GM12878 (cell line): ENCODE measurements around the gene C16orf92. TPM values are rescaled to one million over a fixed set of nuclear protein-coding genes. Genes with fewer than 3 reads are reported as not detected.

Experiments used
- ATAC-seq: fragments of 200-7000 bp; cut with Tn5 transposase; 3 replicates; pipeline ENCODE4 v1.9.1; 2020; ENCODE audit warnings: mild to moderate bottlenecking, moderate library complexity
- BruUV-seq: library from RNA; stranded (reverse); fragments of 400-500 nt; replicated peaks from 2 replicates; lab custom pipeline; 2021; lab: Mats Ljungman, UMichigan
- CTCF ChIA-PET: fragments of 300-600 bp; sonication (Branson Sonifier 250); formaldehyde crosslinking; extraction: SDS; loops from one replicate; lab custom pipeline; 2021; ENCODE audit warnings: inconsistent platforms; lab: Yijun Ruan, JAX
- POLR2A ChIA-PET: fragments of 350-600 bp; formaldehyde crosslinking; extraction: SDS; loops from one replicate; lab custom pipeline; 2021; ENCODE audit warnings: inconsistent platforms; lab: Charles Lee
- RAD21 ChIA-PET: fragments of 300-600 bp; sonication (Branson Sonifier 250); formaldehyde crosslinking; loops from one replicate; lab custom pipeline; 2023; ENCODE audit warnings: antibody characterized with exemption; ENCODE audit not compliant: unreplicated experiment; lab: Charles Lee
- SMC1A ChIA-PET: fragments of 300-600 bp; sonication (Branson Sonifier 250); formaldehyde crosslinking; loops from one replicate; lab custom pipeline; 2023; ENCODE audit not compliant: unreplicated experiment, uncharacterized antibody; lab: Charles Lee
- DNase-seq: peaks from one replicate; pipeline ENCODE4 v3.0.0-alpha.2; 2011; ENCODE audit warnings: low read depth, low spot score
- FAIRE-seq: peaks from 3 replicates; lab custom pipeline; 2011; peaks lifted over from hg19 to GRCh38; lab: Jason Lieb, UNC
- H2AFZ ChIP-seq: 2 replicates; pipeline ENCODE4 v1.6.0; 2011; ENCODE audit warnings: low read depth, low read length, control low read depth; ENCODE audit not compliant: control insufficient read depth
- H3K27ac ChIP-seq: 2 replicates; pipeline ENCODE4 v1.5.1; 2011; ENCODE audit warnings: control low read depth; ENCODE audit not compliant: control insufficient read depth, insufficient read depth
- H3K27me3 ChIP-seq, 2 experiments: replicated peaks in 1 of 2; 2 replicates each; pipeline versions ENCODE4 v1.6.0 to v1.6.1; 2011; ENCODE audit warnings: low read length in 1 of 2; ENCODE audit not compliant: control insufficient read depth in 2 of 2, insufficient read depth in 2 of 2
- H3K36me3 ChIP-seq, 2 experiments: 2 replicates each; pipeline ENCODE4 v1.5.1; 2011; ENCODE audit warnings: low read length in 1 of 2; ENCODE audit not compliant: control insufficient read depth in 2 of 2, insufficient read depth in 2 of 2
- H3K4me1 ChIP-seq: 2 replicates; pipeline ENCODE4 v1.6.1; 2011; ENCODE audit warnings: mild to moderate bottlenecking, low read length, moderate library complexity, mixed read lengths; ENCODE audit not compliant: control insufficient read depth, insufficient read depth
- H3K4me2 ChIP-seq: 2 replicates; pipeline ENCODE4 v1.6.0; 2011; ENCODE audit warnings: control low read depth; ENCODE audit not compliant: control insufficient read depth, insufficient read depth
- H3K4me3 ChIP-seq: fragments of 200-600 bp; sonication (generic); 2 replicates; pipeline ENCODE4 v1.5.1; 2016
- H3K79me2 ChIP-seq: 2 replicates; pipeline ENCODE4 v1.6.0; 2011; ENCODE audit warnings: low read length; ENCODE audit not compliant: control insufficient read depth, insufficient read depth
- H3K9ac ChIP-seq: 2 replicates; pipeline ENCODE4 v1.8.0; 2011; ENCODE audit warnings: low read length, control low read depth, mixed read lengths; ENCODE audit not compliant: control insufficient read depth, insufficient read depth
- H3K9me3 ChIP-seq: replicated peaks from 3 replicates; pipeline ENCODE4 v1.5.1; 2011; ENCODE audit warnings: mild to moderate bottlenecking, low read length; ENCODE audit not compliant: control insufficient read depth, insufficient read depth
- H4K20me1 ChIP-seq: 2 replicates; pipeline ENCODE4 v1.6.0; 2011; ENCODE audit not compliant: control insufficient read depth, insufficient read depth
- BHLHE40 ChIP-seq, 2 experiments: fragments of 450-650 bp in 1 of 2; IDR thresholded peaks; 2 replicates each; pipeline ENCODE4 v1.6.1; 2011 to 2017; ENCODE audit warnings: low read depth in 2 of 2, borderline replicate concordance in 1 of 2, improper control_type of control experiment in 1 of 2, low read length in 1 of 2, mild to moderate bottlenecking in 1 of 2
- EP300 ChIP-seq, 2 experiments: fragments of 150-350 bp in 1 of 2; IDR thresholded peaks; 2 replicates each; pipeline ENCODE4 v1.6.1; 2011 to 2012; ENCODE audit warnings: low read depth in 2 of 2, low read length in 2 of 2, borderline replicate concordance in 1 of 2, improper control_type of control experiment in 1 of 2, inconsistent platforms in 1 of 2; ENCODE audit not compliant: control insufficient read depth in 1 of 2
- MYB ChIP-seq: fragments of 150-350 bp; IDR thresholded peaks from 2 replicates; pipeline ENCODE4 v1.6.1; 2014; ENCODE audit warnings: mild to moderate bottlenecking, low read depth, low read length, borderline replicate concordance
- NR2C1 ChIP-seq: fragments of 450-650 bp; IDR thresholded peaks from 2 replicates; pipeline ENCODE4 v1.6.1; 2017; ENCODE audit warnings: antibody characterized with exemption, mild to moderate bottlenecking, moderate library complexity
- PAX5 ChIP-seq: IDR thresholded peaks from 2 replicates; pipeline ENCODE4 v1.6.1; 2011; ENCODE audit warnings: low read depth, low read length, borderline replicate concordance
- RAD51 ChIP-seq: fragments of 450-650 bp; IDR thresholded peaks from 2 replicates; pipeline ENCODE4 v1.6.1; 2016; ENCODE audit warnings: moderate library complexity, mild to moderate bottlenecking, inconsistent platforms
- RCOR1 ChIP-seq: conservative IDR thresholded peaks from 2 replicates; pipeline ENCODE4 v1.6.1; 2012; ENCODE audit warnings: low read depth, low read length, improper control_type of control experiment
- SMARCA5 ChIP-seq: fragments of 450-650 bp; IDR thresholded peaks from 2 replicates; pipeline ENCODE4 v1.6.1; 2017; ENCODE audit warnings: mild to moderate bottlenecking
- SP1 ChIP-seq: IDR thresholded peaks from one replicate; pipeline ENCODE4 v1.6.1; 2011; ENCODE audit warnings: low read depth, low read length
- SREBF2 ChIP-seq: IDR thresholded peaks from 2 replicates; pipeline ENCODE4 v1.6.1; 2012; ENCODE audit warnings: mild to moderate bottlenecking, low read length
- WRNIP1 ChIP-seq: IDR thresholded peaks from 2 replicates; pipeline ENCODE4 v1.6.1; 2011; ENCODE audit warnings: low read depth, low read length, improper control_type of control experiment, borderline replicate concordance
- WGBS: methylation state at CpG from one replicate; pipeline ENCODE4 v1.1.6; 2016; ENCODE audit warnings: low lambda C conversion rate; ENCODE audit not compliant: insufficient replicate concordance, insufficient coverage; ENCODE audit errors: missing lambda C conversion rate; 5-methylcytosine and 5-hydroxymethylcytosine counted together
- in situ Hi-C: fragments of 300-500 bp; cut with MboI; formaldehyde crosslinking; loops from 9 replicates; pipeline ENCODE4 v1.14.3; 2018; ENCODE audit warnings: mixed read lengths
- intact Hi-C: fragments of 100-400 bp; cut with micrococcal nuclease; formaldehyde crosslinking; loops from one replicate; pipeline ENCODE4 v1.14.2; 2022; ENCODE audit not compliant: unreplicated experiment
- polyA plus RNA-seq, 11 experiments: library from polyadenylated mRNA; depleted of rRNA in 4 of 11; unstranded in 6 of 11; stranded (reverse) in 5 of 11; fragments of >200 nt; fragmentation: Nextera tagmentation in 4 of 11; fragmentation: Illumina TruSeq in 1 of 11; extraction: Ambion mirVana in 4 of 11; extraction: Trizol in 1 of 11; gene quantifications; 1 replicate in 1 of 11; 2 replicates in 10 of 11; pipeline versions ENCODE4 v1.2.1 to v1.2.3, GENCODE V29; 2011 to 2016; ENCODE audit warnings: inconsistent platforms in 2 of 11, missing spikeins in 2 of 11, low read depth in 1 of 11
- total RNA-seq, 4 experiments: library from RNA; depleted of rRNA in 3 of 4; stranded (reverse); fragments of >200 nt in 3 of 4; fragmentation: Illumina TruSeq in 1 of 4; extraction: Trizol in 1 of 4; gene quantifications; 2 replicates each; pipeline versions ENCODE4 v1.2.1 to v1.2.3, GENCODE V29; 2013 to 2021
- TF ChIP-seq, protein P1 (sequence below): fragments of 450-650 bp; IDR thresholded peaks from 2 replicates; pipeline ENCODE4 v1.6.1; 2017; ENCODE audit warnings: mild to moderate bottlenecking, moderate library complexity
- TF ChIP-seq, protein P2 (sequence below): fragments of 450-650 bp; IDR thresholded peaks from 2 replicates; pipeline ENCODE4 v1.6.1; 2018; ENCODE audit warnings: borderline replicate concordance, mild to moderate bottlenecking; ENCODE audit not compliant: partially characterized antibody

The C16orf92 gene
- total and polyA plus RNA-seq, 10 of the 15 experiments (the other 5 are each of a cell fraction or from before 2014, with no cell fraction given) = not detected

DNA sequence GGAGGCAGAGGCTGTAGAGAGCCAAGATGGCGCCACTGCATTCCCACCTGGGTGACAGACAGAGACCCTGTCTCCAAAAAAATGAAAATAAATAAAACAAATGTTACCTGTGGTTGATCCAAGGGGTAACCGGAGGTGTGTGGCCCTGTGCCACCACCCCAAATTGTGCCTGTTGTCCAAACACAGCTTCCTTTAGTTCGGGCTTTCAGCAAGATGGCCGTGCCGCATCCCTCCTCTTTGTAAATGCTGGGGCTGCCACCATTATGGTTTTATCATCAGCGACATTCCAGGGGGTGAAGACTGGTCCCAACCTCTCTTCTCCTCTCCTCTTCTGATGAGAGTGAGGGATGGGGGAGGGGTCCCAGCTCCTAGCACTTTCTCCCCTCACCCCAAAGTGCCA, at the start of gene C16orf92 (continued):
- TF ChIP-seq, protein P1, sequence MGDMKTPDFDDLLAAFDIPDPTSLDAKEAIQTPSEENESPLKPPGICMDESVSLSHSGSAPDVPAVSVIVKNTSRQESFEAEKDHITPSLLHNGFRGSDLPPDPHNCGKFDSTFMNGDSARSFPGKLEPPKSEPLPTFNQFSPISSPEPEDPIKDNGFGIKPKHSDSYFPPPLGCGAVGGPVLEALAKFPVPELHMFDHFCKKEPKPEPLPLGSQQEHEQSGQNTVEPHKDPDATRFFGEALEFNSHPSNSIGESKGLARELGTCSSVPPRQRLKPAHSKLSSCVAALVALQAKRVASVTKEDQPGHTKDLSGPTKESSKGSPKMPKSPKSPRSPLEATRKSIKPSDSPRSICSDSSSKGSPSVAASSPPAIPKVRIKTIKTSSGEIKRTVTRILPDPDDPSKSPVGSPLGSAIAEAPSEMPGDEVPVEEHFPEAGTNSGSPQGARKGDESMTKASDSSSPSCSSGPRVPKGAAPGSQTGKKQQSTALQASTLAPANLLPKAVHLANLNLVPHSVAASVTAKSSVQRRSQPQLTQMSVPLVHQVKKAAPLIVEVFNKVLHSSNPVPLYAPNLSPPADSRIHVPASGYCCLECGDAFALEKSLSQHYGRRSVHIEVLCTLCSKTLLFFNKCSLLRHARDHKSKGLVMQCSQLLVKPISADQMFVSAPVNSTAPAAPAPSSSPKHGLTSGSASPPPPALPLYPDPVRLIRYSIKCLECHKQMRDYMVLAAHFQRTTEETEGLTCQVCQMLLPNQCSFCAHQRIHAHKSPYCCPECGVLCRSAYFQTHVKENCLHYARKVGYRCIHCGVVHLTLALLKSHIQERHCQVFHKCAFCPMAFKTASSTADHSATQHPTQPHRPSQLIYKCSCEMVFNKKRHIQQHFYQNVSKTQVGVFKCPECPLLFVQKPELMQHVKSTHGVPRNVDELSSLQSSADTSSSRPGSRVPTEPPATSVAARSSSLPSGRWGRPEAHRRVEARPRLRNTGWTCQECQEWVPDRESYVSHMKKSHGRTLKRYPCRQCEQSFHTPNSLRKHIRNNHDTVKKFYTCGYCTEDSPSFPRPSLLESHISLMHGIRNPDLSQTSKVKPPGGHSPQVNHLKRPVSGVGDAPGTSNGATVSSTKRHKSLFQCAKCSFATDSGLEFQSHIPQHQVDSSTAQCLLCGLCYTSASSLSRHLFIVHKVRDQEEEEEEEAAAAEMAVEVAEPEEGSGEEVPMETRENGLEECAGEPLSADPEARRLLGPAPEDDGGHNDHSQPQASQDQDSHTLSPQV = no peak
- TF ChIP-seq RAD51 (no peak), RCOR1 (no peak)
- TF ChIP-seq, all 136 proteins: peak for 0

DNA sequence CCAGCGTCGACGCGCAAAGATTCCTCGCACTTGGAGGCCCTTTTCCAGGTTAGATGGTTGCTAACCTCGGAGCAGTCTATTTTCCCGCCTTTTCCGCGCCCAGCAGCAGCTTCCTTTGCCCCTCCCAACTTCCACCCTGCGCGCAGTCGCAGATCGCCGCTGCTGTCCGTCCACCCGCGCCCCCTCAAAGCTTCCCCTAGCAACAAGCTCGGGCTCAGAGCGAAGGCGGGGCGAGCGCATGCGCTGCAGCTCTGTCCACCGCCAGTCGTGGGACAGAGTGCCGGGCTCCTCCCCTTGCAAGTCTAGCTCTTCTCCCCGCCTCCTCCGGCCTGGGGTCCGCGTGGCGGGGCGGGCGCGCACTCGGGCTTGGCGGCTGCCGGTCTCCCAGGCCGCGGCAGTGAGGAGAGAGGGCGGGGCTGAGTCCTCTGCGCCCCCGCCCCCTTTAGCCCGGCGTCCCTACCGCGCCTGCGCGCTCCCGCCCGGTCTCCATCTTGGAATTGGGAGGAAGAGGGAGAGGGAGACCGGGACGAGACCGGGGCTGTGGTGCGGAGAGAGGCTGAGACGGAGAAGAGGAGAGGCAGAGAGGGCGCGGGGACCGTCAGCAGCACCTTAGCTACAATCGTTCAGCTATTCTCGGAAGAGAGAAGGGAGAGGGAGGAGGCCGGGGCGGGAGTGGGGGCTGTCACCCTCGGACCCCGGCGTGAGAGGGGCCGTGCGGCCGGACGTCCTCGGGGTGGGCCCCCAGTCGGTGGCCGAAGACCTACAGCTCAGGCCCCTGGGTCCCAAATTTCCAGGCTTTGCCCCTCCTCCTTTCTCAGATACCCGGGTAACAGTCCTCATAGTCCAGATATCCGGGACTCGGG, 49.4 kb upstream of the C16orf92 start, which contains the start of gene TAOK2:
TSS of gene TAOK2 (plus strand) at position 485 of the 863 bp plus-strand sequence. CDS start 3,905 bp downstream, outside the sequence.
- no TSS peak for BruUV-seq
- SMC1A ChIA-PET = interaction anchor here (0.8 to 2.8 kb wide), 6 partner anchors 9 to 125 kb away, joined by 3 to 20 read pairs (median 4); partner anchors contain the start of genes HIRIP3 and TMEM219
- TF ChIP-seq SMARCA5 (peak; percentile 55; the same call in 1 of the 2 replicates), EP300 (IDR thresholded peaks at IDR 0.05; ENCODE audit: borderline replicate concordance in 1 of 2, control insufficient read depth in 1 of 2, low read depth in 2 of 2, low read length in 2 of 2) (no peak), NR2C1 (no peak), SREBF2 (no peak), MYB (no peak), PAX5 (peak; percentile 31; the same call in 1 of the 2 replicates), BHLHE40 (IDR thresholded peaks at IDR 0.05; ENCODE audit: borderline replicate concordance in 1 of 2, low read depth in 2 of 2, low read length in 1 of 2) (peak in 1 of 2 experiments; percentile 66; a peak in 2 of 4 replicates), SP1 (peak; percentile 53), WRNIP1 (no peak)
- TF ChIP-seq, protein P2, sequence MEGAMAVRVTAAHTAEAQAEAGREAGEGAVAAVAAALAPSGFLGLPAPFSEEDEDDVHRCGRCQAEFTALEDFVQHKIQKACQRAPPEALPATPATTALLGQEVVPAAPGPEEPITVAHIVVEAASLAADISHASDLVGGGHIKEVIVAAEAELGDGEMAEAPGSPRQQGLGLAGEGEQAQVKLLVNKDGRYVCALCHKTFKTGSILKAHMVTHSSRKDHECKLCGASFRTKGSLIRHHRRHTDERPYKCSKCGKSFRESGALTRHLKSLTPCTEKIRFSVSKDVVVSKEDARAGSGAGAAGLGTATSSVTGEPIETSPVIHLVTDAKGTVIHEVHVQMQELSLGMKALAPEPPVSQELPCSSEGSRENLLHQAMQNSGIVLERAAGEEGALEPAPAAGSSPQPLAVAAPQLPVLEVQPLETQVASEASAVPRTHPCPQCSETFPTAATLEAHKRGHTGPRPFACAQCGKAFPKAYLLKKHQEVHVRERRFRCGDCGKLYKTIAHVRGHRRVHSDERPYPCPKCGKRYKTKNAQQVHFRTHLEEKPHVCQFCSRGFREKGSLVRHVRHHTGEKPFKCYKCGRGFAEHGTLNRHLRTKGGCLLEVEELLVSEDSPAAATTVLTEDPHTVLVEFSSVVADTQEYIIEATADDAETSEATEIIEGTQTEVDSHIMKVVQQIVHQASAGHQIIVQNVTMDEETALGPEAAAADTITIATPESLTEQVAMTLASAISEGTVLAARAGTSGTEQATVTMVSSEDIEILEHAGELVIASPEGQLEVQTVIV = no peak

More for the DNA sequence above, 49.4 kb upstream of the C16orf92 start, which contains the start of gene TAOK2:
- ChIA-PET RAD21 (interaction anchor here (0.5 to 2.3 kb wide), 8 partner anchors 11 to 561 kb away, joined by 3 to 19 read pairs (median 4); partner anchors contain the start of genes ALDOA, HIRIP3, INO80E and KCTD13), POLR2A (interaction anchor here (0.6 to 6.0 kb wide), 19 partner anchors 8 to 445 kb away, joined by 3 to 53 read pairs (median 3); partner anchors contain the start of genes ALDOA, HIRIP3, INO80E and KCTD13), CTCF (interaction anchor here (0.5 to 2.5 kb wide), 11 partner anchors 12 to 393 kb away, joined by 3 to 21 read pairs (median 5); partner anchors contain the start of genes HIRIP3, KCTD13 and TMEM219)
- Histone ChIP-seq H3K79me2 (peaks cover 37% of the 10 kb centered on the region), H4K20me1 (no peaks in the 10 kb centered on the region), H3K9me3 (no peaks in the 10 kb centered on the region; the same call in 2 of the 3 replicates), H3K27me3 (no peaks in the 10 kb centered on the region), H3K9ac (peak within 1 kb of the TSS; percentile 86), H3K4me3 (peak within 1 kb of the TSS; percentile 99), H3K36me3 (peaks cover 4 to 8% of the 10 kb centered on the region in 2 experiments; a peak in 3 of 4 replicates), H3K4me2 (peak within 1 kb of the TSS; percentile 91), H3K27ac (peak within 1 kb of the TSS; percentile 90), H3K4me1 (peaks cover 9% of the 10 kb centered on the region), H2AFZ (peak within 1 kb of the TSS; percentile 81)
- DNase-seq (peak; percentile 92), FAIRE-seq (peak; percentile 96), ATAC-seq (peak; percentile 98)
- WGBS = 10% methylated on average over 61 of the region's 75 CpGs
- in situ Hi-C loops = no loop called here
- intact Hi-C loops = no loop called here
